HG03520 (cell line): ENCODE results near the gene SLC28A1.
"Not testable (repeated sequence)": the region's sequence is repeated elsewhere in the genome, so short reads cannot be mapped to it uniquely, and the experiment has no call there.

Source experiments
- ATAC-seq: cut with Tn5 transposase; IDR thresholded peaks from one replicate; pipeline ENCODE4 v1.9.1; 2021; ENCODE audit warnings: mild to moderate bottlenecking, moderate library complexity; ENCODE audit not compliant: unreplicated experiment

SLC28A1 gene, protein sequence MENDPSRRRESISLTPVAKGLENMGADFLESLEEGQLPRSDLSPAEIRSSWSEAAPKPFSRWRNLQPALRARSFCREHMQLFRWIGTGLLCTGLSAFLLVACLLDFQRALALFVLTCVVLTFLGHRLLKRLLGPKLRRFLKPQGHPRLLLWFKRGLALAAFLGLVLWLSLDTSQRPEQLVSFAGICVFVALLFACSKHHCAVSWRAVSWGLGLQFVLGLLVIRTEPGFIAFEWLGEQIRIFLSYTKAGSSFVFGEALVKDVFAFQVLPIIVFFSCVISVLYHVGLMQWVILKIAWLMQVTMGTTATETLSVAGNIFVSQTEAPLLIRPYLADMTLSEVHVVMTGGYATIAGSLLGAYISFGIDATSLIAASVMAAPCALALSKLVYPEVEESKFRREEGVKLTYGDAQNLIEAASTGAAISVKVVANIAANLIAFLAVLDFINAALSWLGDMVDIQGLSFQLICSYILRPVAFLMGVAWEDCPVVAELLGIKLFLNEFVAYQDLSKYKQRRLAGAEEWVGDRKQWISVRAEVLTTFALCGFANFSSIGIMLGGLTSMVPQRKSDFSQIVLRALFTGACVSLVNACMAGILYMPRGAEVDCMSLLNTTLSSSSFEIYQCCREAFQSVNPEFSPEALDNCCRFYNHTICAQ

DNA sequence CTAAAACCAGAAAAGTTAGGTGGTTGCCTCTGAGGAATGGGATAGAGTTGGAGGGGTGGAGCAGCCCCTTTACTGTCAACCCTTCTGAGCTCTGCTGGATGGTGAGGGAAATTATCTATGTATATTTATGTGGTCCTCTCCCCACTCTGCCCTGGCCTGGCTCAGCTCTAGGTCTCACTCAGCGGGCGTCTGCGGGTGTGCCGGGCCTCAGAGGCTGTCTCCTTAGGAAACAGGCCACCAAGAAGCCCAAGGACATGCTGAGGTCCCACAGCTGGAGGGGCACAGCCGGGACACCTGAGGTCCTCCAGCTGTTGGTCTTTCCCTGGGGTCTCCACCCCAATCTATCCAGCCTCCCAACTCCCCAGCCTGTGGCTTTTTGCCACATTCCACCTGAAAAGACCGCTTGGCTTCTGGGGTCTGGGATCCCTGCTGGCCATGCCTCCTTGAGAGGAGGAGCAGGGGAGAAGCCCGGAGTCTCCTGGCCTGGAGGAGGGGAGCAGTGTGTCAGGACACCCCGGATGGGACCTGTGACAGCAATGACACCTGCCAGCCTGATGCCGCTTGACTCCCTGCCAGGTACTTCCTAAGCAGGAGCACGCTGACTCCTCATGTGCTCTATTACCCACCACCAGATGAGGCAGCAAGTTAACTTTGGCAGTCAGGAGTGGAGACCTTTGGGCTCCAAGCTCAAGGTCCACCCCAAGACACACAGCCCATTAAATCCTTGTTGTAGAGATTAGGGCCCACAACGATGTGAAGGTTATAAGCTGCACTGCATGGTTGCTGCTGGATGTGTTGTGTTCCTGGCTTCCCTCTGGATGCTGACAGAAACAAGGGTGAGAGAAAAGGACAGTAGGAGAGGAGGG, at the start of gene SLC28A1:
Gene SLC28A1, plus strand, starts transcription at position 747 of the 866 bp plus-strand sequence. CDS start 3,099 bp downstream, outside the sequence.
- ATAC-seq, result no peak

DNA sequence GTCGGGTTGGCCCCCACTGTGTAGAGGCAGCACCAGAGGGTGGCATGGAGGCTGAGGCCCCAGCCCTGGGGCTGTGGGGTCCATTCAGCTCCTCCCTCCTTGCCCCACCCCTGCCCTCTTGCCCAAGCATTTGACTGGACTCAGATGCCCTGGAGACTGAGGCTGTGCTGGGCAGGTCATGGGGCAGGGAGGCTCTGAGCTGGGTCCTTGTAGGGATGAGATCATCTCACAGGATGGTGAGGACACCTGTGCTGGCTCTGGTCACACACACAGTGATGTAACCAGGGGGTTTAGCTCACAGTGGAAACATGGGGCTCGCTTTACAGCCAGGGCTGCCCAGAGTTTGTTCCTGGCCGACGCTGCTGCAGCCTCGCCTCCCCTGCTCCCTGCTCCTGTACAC, 49.5 kb upstream of the SLC28A1 start:
- ATAC-seq, result no peak

DNA sequence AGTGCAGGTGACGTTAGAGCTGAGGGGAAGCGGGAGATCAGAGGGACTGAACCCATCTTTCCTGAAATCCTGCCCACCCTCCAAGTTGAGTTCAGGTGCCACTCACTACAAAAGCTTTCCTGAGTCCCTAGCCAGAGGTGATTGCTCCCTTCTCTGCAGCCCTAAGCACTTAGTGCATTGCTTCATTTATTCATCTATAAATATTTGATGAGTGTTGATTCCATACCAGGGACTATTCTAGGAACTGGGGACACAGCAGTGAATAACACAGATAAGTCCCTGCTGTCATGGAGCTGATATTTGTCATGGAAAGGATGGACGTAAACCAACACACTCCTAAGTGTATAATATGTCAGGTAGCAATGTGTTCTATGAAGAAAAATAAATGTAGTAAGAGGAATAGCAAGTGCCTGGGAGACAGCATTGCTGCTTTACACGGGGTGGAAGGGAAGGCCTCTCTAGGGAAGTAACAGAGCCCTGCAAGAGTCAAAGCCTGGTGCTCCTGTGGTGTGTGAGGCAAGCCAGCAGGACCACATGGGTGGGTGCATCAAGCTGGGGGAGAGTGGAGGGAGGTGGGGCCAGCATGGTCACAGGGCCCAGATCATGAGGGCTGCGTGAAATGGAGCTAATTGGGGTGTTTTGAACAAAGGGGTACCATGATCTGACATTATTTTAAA, 48.7 kb upstream of the SLC28A1 start:
- no peak for ATAC-seq

DNA sequence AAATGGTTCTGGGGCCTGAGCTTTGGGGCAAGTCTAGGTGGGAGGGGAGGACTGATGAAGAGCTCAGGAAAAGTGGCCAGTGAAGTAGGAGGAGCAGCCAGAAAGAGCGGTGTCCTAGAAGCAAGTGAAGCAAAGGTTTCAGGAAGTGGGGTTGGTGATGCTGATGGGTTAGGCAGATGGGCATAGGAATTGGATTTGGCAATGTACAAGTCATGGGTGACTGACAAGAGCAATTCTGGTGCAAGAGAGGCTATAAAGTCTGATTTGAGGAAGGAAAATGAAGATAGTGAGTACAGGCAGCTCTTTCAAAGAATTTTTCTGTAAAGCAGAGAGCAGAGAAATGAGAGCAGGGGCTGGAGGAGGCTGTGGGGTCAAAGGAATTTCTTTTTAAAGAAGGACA, 47.6 kb upstream of the SLC28A1 start:
- ATAC-seq, result no peak

DNA sequence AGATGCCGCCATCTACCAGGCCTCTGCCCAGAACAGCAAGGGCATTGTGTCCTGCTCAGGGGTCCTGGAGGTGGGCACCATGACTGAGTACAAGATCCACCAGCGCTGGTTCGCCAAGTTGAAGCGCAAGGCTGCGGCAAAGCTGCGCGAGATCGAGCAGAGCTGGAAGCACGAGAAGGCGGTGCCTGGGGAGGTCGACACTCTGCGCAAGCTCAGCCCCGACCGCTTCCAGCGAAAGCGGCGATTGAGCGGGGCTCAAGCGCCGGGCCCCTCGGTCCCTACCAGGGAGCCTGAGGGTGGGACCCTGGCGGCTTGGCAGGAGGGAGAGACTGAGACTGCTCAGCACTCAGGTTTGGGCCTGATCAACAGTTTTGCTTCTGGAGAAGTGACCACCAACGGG, 44.7 kb upstream of the SLC28A1 start:
- ATAC-seq, result no peak

DNA sequence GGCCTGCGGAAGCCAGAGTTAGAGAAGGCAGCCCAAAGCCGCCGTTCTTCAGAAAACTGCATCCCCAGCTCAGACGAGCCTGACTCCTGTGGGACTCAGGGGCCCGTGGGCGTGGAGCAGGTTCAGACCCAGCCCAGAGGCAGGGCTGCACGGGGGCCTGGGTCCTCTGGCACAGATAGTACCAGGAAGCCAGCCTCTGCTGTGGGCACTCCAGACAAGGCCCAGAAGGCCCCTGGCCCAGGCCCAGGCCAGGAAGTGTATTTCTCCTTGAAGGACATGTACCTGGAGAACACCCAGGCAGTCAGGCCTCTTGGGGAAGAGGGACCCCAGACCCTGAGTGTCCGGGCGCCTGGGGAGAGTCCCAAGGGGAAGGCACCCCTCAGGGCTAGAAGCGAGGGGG, 44.2 kb upstream of the SLC28A1 start:
- ATAC-seq, result no peak

DNA sequence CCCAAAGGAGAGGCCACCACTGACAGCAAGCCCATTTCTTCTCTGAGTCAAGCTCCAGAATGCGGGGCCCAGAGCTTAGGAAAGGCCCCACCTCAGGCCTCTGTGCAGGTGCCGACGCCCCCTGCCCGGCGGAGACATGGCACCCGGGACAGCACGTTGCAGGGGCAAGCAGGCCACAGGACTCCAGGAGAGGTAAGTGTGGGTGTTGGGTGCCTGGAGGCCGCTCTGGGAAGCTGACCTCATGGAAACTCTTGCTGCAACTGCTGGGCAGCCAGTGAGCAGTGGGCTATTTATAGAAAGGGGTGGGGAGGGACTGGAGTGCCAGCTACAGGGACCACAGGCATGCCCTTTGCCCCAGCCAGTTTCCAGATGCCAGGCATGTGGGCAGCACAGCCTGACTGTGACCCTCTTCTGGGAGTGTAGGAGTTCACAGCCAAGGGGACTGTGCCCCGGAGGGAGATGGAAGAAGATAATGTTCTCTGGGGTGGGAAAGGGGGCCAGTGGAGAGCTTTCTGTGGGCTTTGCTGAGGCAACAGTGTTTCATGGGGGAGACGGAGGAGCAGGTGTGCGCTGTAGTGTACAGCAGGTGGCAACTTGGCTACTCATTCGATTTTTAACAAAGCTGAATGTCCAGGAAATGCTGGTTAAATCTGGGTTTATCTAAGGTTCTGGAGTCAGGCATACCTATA, 43.6 kb upstream of the SLC28A1 start:
- ATAC-seq, result no peak

- ATAC-seq, result no peak
Observed at GRCh38 chr15:84842781-84843180, 41.7 kb upstream of the SLC28A1 start.

GRCh38 chr15:84844964-84845363, 39.5 kb upstream of the SLC28A1 start:
- ATAC-seq, result no peak

- ATAC-seq, result not testable (repeated sequence)
Observed at GRCh38 chr15:84845631-84846030, 38.8 kb upstream of the SLC28A1 start.

DNA sequence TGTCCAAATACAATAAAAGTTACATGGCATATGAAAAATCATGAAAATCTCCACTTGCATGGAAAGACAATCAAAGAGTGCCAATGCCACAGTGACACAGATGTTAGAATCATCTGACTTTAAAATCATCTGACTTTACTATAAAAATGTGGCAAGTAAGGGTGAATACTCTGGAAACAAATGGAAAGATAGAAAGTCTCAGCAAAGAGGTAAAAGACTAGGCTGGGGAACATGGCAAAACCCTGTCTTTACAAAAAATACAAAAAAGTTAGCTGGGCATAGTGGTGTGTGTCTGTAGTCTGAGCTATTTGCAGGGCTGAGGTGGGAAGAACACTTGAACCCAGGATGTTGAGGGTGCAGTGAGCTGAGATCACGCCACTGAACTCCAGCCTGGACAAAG, 38.2 kb upstream of the SLC28A1 start:
- no peak for ATAC-seq

DNA sequence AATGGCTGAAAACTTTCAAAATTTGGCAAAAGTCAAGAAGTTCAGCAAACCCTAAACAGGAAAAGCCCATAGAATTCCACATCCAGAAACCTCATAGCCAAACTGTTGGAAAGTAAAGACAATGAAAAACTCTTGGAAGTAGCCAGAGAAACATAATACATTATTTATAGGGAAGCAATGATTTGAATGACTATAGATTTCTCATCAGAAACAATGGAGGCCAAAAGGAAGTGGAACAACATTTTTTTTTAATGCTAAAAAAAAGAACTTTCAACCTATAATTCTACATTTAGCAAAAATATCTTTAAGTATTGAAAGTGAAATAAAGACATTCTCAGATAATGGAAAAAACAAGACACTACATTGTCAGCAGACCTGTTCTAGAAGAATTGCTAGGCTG, 37.1 kb upstream of the SLC28A1 start:
- no peak for ATAC-seq

DNA sequence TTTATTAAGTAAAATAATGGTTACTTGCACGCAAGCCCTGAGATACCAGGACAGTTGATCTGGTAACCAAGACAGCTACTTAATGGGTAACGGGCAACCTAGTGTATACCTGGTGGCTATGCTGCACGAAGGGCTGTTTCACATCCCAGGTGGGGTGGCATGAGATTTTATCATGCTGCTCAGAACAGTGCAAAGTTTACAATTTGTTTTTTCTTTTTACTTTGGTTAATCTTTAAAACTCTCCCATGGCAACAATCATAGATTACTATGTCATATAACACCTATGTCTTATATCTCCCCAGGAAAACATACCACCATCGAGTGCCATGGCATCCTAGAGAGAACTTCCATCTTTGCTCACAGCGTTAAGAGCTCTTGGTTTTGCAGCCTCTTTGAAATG, 32.2 kb upstream of the SLC28A1 start:
- no peak for ATAC-seq

GRCh38 chr15:84855136-84855535, 29.3 kb upstream of the SLC28A1 start:
- no peak for ATAC-seq

GRCh38 chr15:84855765-84856164, 28.7 kb upstream of the SLC28A1 start:
- ATAC-seq, result no peak

GRCh38 chr15:84856731-84857417, 27.6 kb upstream of the SLC28A1 start:
- ATAC-seq, result no peak

DNA sequence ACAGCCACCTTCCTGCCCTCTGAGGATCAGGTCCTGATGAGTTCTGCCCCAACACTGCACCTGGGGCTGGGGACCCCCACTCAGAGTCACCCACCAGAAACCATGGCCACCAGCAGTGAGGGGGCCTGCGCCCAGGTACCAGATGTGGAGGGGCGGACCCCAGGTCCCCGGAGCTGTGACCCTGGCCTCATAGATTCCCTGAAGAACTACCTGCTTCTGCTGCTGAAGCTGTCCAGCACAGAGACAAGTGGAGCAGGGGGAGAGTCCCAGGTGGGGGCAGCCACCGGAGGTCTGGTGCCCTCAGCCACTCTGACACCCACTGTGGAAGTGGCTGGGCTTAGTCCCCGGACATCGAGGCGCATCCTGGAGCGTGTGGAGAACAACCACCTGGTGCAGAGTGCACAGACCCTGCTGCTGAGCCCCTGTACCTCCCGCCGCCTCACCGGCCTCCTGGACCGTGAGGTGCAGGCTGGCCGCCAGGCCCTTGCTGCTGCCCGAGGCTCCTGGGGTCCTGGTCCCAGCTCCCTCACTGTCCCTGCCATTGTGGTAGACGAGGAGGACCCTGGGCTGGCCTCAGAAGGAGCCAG, 27.0 kb upstream of the SLC28A1 start:
- no peak for ATAC-seq

DNA sequence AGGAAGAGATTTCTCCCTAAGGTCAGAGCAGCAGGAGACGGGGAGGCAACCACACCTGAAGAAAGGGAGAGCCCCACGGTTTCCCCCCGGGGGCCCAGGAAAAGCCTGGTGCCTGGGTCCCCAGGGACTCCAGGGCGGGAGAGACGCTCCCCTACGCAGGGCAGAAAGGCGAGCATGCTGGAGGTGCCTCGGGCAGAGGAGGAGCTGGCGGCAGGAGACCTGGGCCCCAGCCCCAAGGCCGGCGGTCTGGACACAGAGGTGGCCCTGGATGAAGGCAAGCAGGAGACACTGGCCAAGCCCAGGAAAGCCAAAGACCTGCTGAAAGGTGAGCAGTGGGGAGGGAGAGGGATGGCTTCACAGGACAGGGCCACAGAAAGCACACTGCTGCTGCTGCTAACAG, 26.2 kb upstream of the SLC28A1 start:
- ATAC-seq, result no peak

DNA sequence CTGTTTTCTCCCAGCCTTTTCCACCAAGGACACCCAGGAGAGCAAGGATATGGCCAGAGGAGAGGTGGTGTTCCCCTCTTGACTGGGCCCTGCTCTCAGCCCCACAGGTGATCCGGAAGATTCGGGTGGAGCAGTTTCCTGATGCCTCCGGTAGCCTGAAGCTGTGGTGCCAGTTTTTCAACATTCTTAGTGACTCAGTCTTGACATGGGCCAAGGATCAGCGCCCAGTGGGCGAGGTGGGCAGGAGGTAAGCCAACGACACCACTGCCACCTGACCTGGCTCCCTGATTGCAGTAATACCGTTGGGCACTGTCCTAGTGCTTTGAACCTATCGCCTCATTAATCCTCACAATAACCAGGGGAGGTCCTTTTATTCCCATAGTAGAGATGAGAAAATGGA, 25.3 kb upstream of the SLC28A1 start:
- no peak for ATAC-seq
